NT2/D1 (cell line): ENCODE measurements around the gene GMDS.

Source experiments
- DNase-seq: peaks from one replicate; pipeline ENCODE4 v3.0.0-alpha.2; 2011; ENCODE audit warnings: low read depth, low spot score
- H3K27me3 ChIP-seq: 2 replicates; pipeline ENCODE4 v1.6.0; 2011; ENCODE audit warnings: mild to moderate bottlenecking; ENCODE audit not compliant: insufficient read length, insufficient read depth
- H3K36me3 ChIP-seq: 2 replicates; pipeline ENCODE4 v1.6.1; 2011; ENCODE audit warnings: mild to moderate bottlenecking, low read length, mixed read lengths; ENCODE audit not compliant: insufficient read depth, insufficient read length
- H3K4me1 ChIP-seq: 2 replicates; pipeline ENCODE4 v1.5.1; 2011; ENCODE audit not compliant: insufficient read depth, insufficient read length
- H3K4me3 ChIP-seq: 2 replicates; pipeline ENCODE4 v1.5.1; 2011; ENCODE audit warnings: low read depth; ENCODE audit not compliant: insufficient read length
- H3K9ac ChIP-seq: 2 replicates; pipeline ENCODE4 v1.6.0; 2011; ENCODE audit warnings: low read depth; ENCODE audit not compliant: insufficient read length
- H3K9me3 ChIP-seq: 2 replicates; pipeline ENCODE4 v1.5.1; 2011; ENCODE audit warnings: mild to moderate bottlenecking, low read length; ENCODE audit not compliant: insufficient read depth
- SUZ12 ChIP-seq: IDR thresholded peaks from 2 replicates; pipeline ENCODE4 v1.6.1; 2011; ENCODE audit not compliant: insufficient read length, insufficient read depth; ENCODE audit errors: extremely low read depth
- YY1 ChIP-seq: IDR thresholded peaks from 2 replicates; pipeline ENCODE4 v1.6.1; 2011; ENCODE audit not compliant: insufficient read length, insufficient read depth
- ZNF274 ChIP-seq: IDR thresholded peaks from 2 replicates; pipeline ENCODE4 v1.6.1; 2011; ENCODE audit warnings: mild to moderate bottlenecking, low read depth, low read length

Gene GMDS

GRCh38 chr6:1729133-1729749 is 516.2 kb downstream of the GMDS start:
- no peak overlapping the region for H3K9ac ChIP-seq
- no peaks in the 10 kb centered on the region for H3K27me3 ChIP-seq
- H3K4me3 ChIP-seq, result no peak overlapping the region
- no peaks in the 10 kb centered on the region for H3K9me3 ChIP-seq
- TF ChIP-seq YY1 (no peak), SUZ12 (no peak), ZNF274 (no peak)
- DNase-seq, result no peak
- no peaks in the 10 kb centered on the region for H3K36me3 ChIP-seq
- H3K4me1 ChIP-seq, result no peaks in the 10 kb centered on the region

- Histone ChIP-seq H3K36me3 (no peaks in the 10 kb centered on the region), H3K9me3 (no peaks in the 10 kb centered on the region), H3K4me1 (no peaks in the 10 kb centered on the region), H3K4me3 (no peak overlapping the region), H3K27me3 (no peaks in the 10 kb centered on the region), H3K9ac (no peak overlapping the region)
- no peak for DNase-seq
- no peak for TF ChIP-seq SUZ12
- no peak for TF ChIP-seq ZNF274
- TF ChIP-seq YY1, result no peak
Measured at GRCh38 chr6:1726341-1726768, 519.0 kb downstream of the GMDS start.

- Histone ChIP-seq H3K9ac (no peak overlapping the region), H3K4me1 (no peaks in the 10 kb centered on the region), H3K9me3 (no peaks in the 10 kb centered on the region), H3K36me3 (no peaks in the 10 kb centered on the region), H3K4me3 (no peak overlapping the region), H3K27me3 (no peaks in the 10 kb centered on the region)
- DNase-seq, result no peak
- TF ChIP-seq ZNF274, result no peak
- no peak for TF ChIP-seq YY1
- no peak for TF ChIP-seq SUZ12
Measured at GRCh38 chr6:1724616-1725015, 520.8 kb downstream of the GMDS start.

GRCh38 chr6:1724124-1724523 is 521.3 kb downstream of the GMDS start:
- no peak overlapping the region for H3K9ac ChIP-seq
- H3K4me1 ChIP-seq, result no peaks in the 10 kb centered on the region
- TF ChIP-seq SUZ12 (no peak), ZNF274 (no peak), YY1 (no peak)
- no peaks in the 10 kb centered on the region for H3K27me3 ChIP-seq
- DNase-seq, result no peak
- H3K4me3 ChIP-seq, result no peak overlapping the region
- H3K36me3 ChIP-seq, result no peaks in the 10 kb centered on the region
- H3K9me3 ChIP-seq, result no peaks in the 10 kb centered on the region

- Histone ChIP-seq H3K4me3 (no peak overlapping the region), H3K27me3 (no peaks in the 10 kb centered on the region), H3K9ac (no peak overlapping the region), H3K4me1 (no peaks in the 10 kb centered on the region), H3K36me3 (no peaks in the 10 kb centered on the region), H3K9me3 (no peaks in the 10 kb centered on the region)
- no peak for DNase-seq
- no peak for TF ChIP-seq ZNF274
- TF ChIP-seq YY1, result no peak
- no peak for TF ChIP-seq SUZ12
Measured at GRCh38 chr6:1722801-1723200, 522.6 kb downstream of the GMDS start.

GRCh38 chr6:1720620-1721322 is 524.6 kb downstream of the GMDS start:
- H3K27me3 ChIP-seq, result no peaks in the 10 kb centered on the region
- no peaks in the 10 kb centered on the region for H3K36me3 ChIP-seq
- H3K4me1 ChIP-seq, result no peaks in the 10 kb centered on the region
- H3K9me3 ChIP-seq, result no peaks in the 10 kb centered on the region
- TF ChIP-seq SUZ12, result no peak
- no peak for TF ChIP-seq YY1
- no peak for TF ChIP-seq ZNF274
- H3K4me3 ChIP-seq, result no peak overlapping the region
- peak; percentile 36 for DNase-seq
- no peak overlapping the region for H3K9ac ChIP-seq

- TF ChIP-seq YY1, result no peak
- no peak for TF ChIP-seq ZNF274
- TF ChIP-seq SUZ12, result no peak
- Histone ChIP-seq H3K9ac (no peak overlapping the region), H3K27me3 (no peaks in the 10 kb centered on the region), H3K4me3 (no peak overlapping the region), H3K9me3 (no peaks in the 10 kb centered on the region), H3K4me1 (no peaks in the 10 kb centered on the region), H3K36me3 (no peaks in the 10 kb centered on the region)
- DNase-seq, result no peak
Measured at GRCh38 chr6:1719922-1720321, 525.5 kb downstream of the GMDS start.
